Measurements from ENCODE around the gene ZNF613.

GRCh38 chr19:51983361-51983760 is 56.1 kb downstream of the ZNF613 start:
- no peak for TF ChIP-seq POLR2AphosphoS5 (IDR thresholded peaks at IDR 0.05)
- TF ChIP-seq CTCF (IDR thresholded peaks at IDR 0.05) = no peak

All from upper lobe of left lung (tissue), 4 donors.